WTC11 (cell line): Measurements from ENCODE around the gene RBMS1. TPM values are rescaled to one million over a fixed set of nuclear protein-coding genes. Genes with fewer than 3 reads are reported as not detected.

Experiments
- ATAC-seq: fragments of 200-7000 bp; cut with Tn5 transposase; 2 replicates; pipeline ENCODE4 v1.10.0; 2021; ENCODE audit warnings: mild to moderate bottlenecking, moderate library complexity
- CTCF ChIA-PET: fragments of 300-600 bp; sonication (Branson Sonifier 250); formaldehyde crosslinking; loops from one replicate; lab custom pipeline; 2021; ENCODE audit warnings: antibody characterized with exemption; lab: Charles Lee
- POLR2A ChIA-PET: fragments of 350-600 bp; sonication (Branson Sonifier 250); formaldehyde crosslinking; loops from one replicate; lab custom pipeline; 2021; ENCODE audit warnings: antibody characterized with exemption; lab: Charles Lee
- DNase-seq: peaks from one replicate; pipeline ENCODE4 v3.0.0; 2021; ENCODE audit warnings: low spot score
- H3K27ac Mint-ChIP-seq: 2 replicates; pipeline ENCODE4 v1.8.0; 2021; ENCODE audit warnings: mixed read lengths
- H3K27me3 Mint-ChIP-seq: 2 replicates; pipeline ENCODE4 v1.8.0; 2021; ENCODE audit warnings: low read depth, mild to moderate bottlenecking, moderate library complexity, mixed read lengths
- H3K36me3 Mint-ChIP-seq: 2 replicates; pipeline ENCODE4 v1.8.0; 2021; ENCODE audit warnings: mixed read lengths
- H3K4me1 Mint-ChIP-seq: 2 replicates; pipeline ENCODE4 v1.8.0; 2022; ENCODE audit warnings: mixed read lengths
- H3K4me3 Mint-ChIP-seq: 2 replicates; pipeline ENCODE4 v1.8.0; 2021; ENCODE audit warnings: mild to moderate bottlenecking, moderate library complexity, mixed read lengths
- H3K9me3 Mint-ChIP-seq: 2 replicates; pipeline ENCODE4 v1.8.0; 2021; ENCODE audit warnings: mixed read lengths
- ESRRA ChIP-seq: sonication (generic); formaldehyde crosslinking; IDR thresholded peaks from 2 replicates; pipeline ENCODE4 v1.8.1; 2022; ENCODE audit warnings: mild to moderate bottlenecking, missing genetic modification reagents, borderline replicate concordance
- FOXK1 ChIP-seq: sonication (generic); formaldehyde crosslinking; IDR thresholded peaks from 2 replicates; pipeline ENCODE4 v1.8.0; 2022; ENCODE audit warnings: mild to moderate bottlenecking, moderate library complexity, missing genetic modification reagents
- HMGXB4 ChIP-seq: sonication (generic); formaldehyde crosslinking; IDR thresholded peaks from 2 replicates; pipeline ENCODE4 v1.8.1; 2023; ENCODE audit warnings: mild to moderate bottlenecking, moderate library complexity, missing genetic modification reagents
- IRF2 ChIP-seq: sonication (generic); formaldehyde crosslinking; IDR thresholded peaks from 2 replicates; pipeline ENCODE4 v1.8.0; 2022; ENCODE audit warnings: low read depth, missing genetic modification reagents, borderline replicate concordance
- NFE2L1 ChIP-seq: sonication (generic); formaldehyde crosslinking; IDR thresholded peaks from 2 replicates; pipeline ENCODE4 v1.8.1; 2023; ENCODE audit warnings: missing genetic modification reagents
- NR1H2 ChIP-seq: sonication (generic); formaldehyde crosslinking; IDR thresholded peaks from 2 replicates; pipeline ENCODE4 v1.9.0; 2021; ENCODE audit warnings: mild to moderate bottlenecking, moderate library complexity, missing genetic modification reagents
- NR2C2 ChIP-seq: sonication (generic); formaldehyde crosslinking; IDR thresholded peaks from 2 replicates; pipeline ENCODE4 v1.8.0; 2022; ENCODE audit warnings: mild to moderate bottlenecking, missing genetic modification reagents
- NR3C1 ChIP-seq: sonication (generic); formaldehyde crosslinking; conservative IDR thresholded peaks from 2 replicates; pipeline ENCODE4 v1.8.1; 2023; ENCODE audit warnings: low read depth, mild to moderate bottlenecking, missing genetic modification reagents
- PREB ChIP-seq: sonication (generic); formaldehyde crosslinking; IDR thresholded peaks from 2 replicates; pipeline ENCODE4 v1.8.1; 2022; ENCODE audit warnings: mild to moderate bottlenecking, missing genetic modification reagents, moderate library complexity, borderline replicate concordance
- RORB ChIP-seq: fragments of 250-450 bp; sonication (Bioruptor Pico); IDR thresholded peaks from 2 replicates; pipeline ENCODE4 v1.9.0; 2021; ENCODE audit warnings: mild to moderate bottlenecking
- SMAD4 ChIP-seq: sonication (generic); formaldehyde crosslinking; IDR thresholded peaks from 2 replicates; pipeline ENCODE4 v1.8.0; 2022; ENCODE audit warnings: mild to moderate bottlenecking, missing genetic modification reagents
- TEAD1 ChIP-seq: sonication (generic); formaldehyde crosslinking; IDR thresholded peaks from 2 replicates; pipeline ENCODE4 v1.8.0; 2022; ENCODE audit warnings: mild to moderate bottlenecking, missing genetic modification reagents
- USF1 ChIP-seq: sonication (generic); formaldehyde crosslinking; IDR thresholded peaks from 2 replicates; pipeline ENCODE4 v1.8.0; 2022; ENCODE audit warnings: mild to moderate bottlenecking, missing genetic modification reagents
- ZBTB21 ChIP-seq: sonication (generic); formaldehyde crosslinking; IDR thresholded peaks from 2 replicates; pipeline ENCODE4 v1.8.1; 2023; ENCODE audit warnings: mild to moderate bottlenecking, missing genetic modification reagents, borderline replicate concordance
- ZNF219 ChIP-seq: sonication (generic); formaldehyde crosslinking; IDR thresholded peaks from 2 replicates; pipeline ENCODE4 v1.8.0; 2023; ENCODE audit warnings: missing genetic modification reagents, mild to moderate bottlenecking, borderline replicate concordance
- ZNF232 ChIP-seq: sonication (generic); formaldehyde crosslinking; IDR thresholded peaks from 2 replicates; pipeline ENCODE4 v1.8.0; 2022; ENCODE audit warnings: mild to moderate bottlenecking, missing genetic modification reagents
- ZNF281 ChIP-seq: sonication (generic); formaldehyde crosslinking; IDR thresholded peaks from 2 replicates; pipeline ENCODE4 v1.8.0; 2023; ENCODE audit warnings: mild to moderate bottlenecking, missing genetic modification reagents
- total RNA-seq: library from RNA; stranded (reverse); gene quantifications from 3 replicates; pipeline ENCODE4 v1.2.3, GENCODE V29; 2021
- TF ChIP-seq, protein P1 (sequence below): sonication (generic); formaldehyde crosslinking; IDR thresholded peaks from 2 replicates; pipeline ENCODE4 v1.8.0; 2022; ENCODE audit warnings: mild to moderate bottlenecking, missing genetic modification reagents
- TF ChIP-seq, protein P2 (sequence below): sonication (generic); formaldehyde crosslinking; conservative IDR thresholded peaks from 2 replicates; pipeline ENCODE4 v1.8.1; 2022; ENCODE audit warnings: mild to moderate bottlenecking, missing genetic modification reagents

RBMS1 gene
- total RNA-seq, 1 experiment from 2014 or later, result 56.3 TPM

DNA sequence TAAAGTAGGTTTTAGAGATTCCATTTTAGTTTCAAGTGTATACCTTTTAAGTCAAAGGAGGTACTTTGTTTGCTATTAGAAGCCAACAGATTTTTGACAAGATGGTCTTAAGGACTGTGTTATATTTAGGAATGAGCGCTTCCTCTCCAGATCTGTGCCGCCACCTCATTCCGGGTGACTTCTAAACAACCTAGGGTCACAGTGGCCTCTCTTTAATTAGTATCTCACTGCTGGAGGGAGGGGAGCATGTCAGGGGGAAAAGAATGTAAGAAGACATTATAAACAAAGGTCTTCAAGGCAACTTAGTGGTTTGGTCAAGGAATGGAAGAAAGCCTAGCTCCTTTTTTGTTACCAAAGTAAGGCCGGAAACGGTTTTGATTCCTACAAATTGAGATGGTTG lies 67.0 kb downstream of the RBMS1 start:
- ChIA-PET CTCF (no interaction called here), POLR2A (no interaction called here)
- Mint-ChIP-seq H3K4me1 (peaks cover 17% of the 10 kb centered on the region), H3K4me3 (no peak overlapping the region), H3K27ac (no peak overlapping the region), H3K27me3 (no peaks in the 10 kb centered on the region), H3K36me3 (peaks cover 24% of the 10 kb centered on the region), H3K9me3 (peaks cover 17% of the 10 kb centered on the region)
- DNase-seq (no peak), ATAC-seq (peak; percentile 16; the same call in 1 of the 2 replicates)
- no peak for TF ChIP-seq HMGXB4 (CRISPR knock-in tag)
- no peak for TF ChIP-seq USF1
- TF ChIP-seq RORB (CRISPR knock-in tag), result no peak
- no peak for TF ChIP-seq SMAD4 (CRISPR knock-in tag)
- TF ChIP-seq PREB, result no peak
- TF ChIP-seq FOXK1 (CRISPR knock-in tag), result no peak

DNA sequence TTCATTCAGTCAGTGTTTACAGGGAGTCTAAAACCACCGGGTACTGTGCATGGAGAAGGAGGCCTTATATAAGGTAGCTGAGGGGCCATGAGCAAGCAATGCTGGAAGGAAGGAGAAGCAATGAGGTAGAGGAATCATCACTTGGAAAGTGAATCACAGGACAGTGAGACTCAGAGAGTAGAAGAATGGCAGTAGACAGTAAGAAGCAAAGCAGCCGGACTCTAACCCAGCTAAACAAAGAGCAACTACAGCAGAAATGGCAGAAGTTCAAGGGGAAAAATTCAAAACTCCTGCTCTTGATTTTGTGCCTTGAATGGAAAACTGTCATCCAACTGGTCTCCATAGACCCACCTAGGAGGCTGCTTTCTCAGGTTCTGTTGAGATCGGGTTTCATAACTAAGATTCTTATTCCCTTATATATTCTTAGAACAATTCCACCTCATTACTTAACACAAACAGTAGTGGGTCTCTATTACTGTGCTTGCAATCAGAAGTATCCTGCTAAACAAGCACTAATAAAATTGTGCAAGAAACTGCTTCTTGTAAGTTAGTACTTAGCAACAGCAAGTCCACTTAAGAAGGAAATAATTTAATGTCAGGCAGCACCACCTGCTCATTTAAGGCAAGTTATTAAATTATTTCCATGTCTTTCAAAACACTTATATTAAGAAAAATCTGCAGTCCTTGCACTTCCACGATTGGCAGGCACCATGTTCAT lies 68.0 kb downstream of the RBMS1 start:
- peak overlapping the region; percentile 62; the same call in 1 of the 2 replicates for H3K27ac Mint-ChIP-seq

DNA sequence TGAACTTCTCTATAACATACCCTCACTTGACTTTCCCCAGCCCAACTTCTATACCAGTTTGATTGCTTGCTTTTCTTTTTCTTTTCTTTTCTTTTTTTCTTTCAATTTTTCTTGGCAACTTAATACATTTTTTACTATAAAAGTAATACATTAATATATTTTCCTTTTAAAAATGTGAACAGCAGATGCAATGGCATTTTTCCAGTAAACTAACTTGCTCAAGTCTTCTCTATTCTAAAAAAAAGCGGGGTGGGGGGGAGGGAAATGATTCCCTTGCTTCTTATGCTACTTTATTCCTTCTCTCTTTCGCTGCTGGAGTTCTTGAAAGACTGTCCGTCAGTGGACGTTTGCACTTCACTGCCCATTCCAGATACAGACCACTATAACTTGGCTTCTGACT lies 70.5 kb downstream of the RBMS1 start:
- Mint-ChIP-seq H3K27me3 (no peaks in the 10 kb centered on the region), H3K9me3 (peaks cover 5% of the 10 kb centered on the region), H3K27ac (no peak overlapping the region), H3K4me1 (peaks cover 30% of the 10 kb centered on the region), H3K4me3 (no peak overlapping the region), H3K36me3 (peaks cover 7% of the 10 kb centered on the region)
- ChIA-PET CTCF (no interaction called here), POLR2A (no interaction called here)
- ATAC-seq (no peak), DNase-seq (no peak)
- no peak for TF ChIP-seq ZNF281
- no peak for TF ChIP-seq ZBTB21 (CRISPR knock-in tag)
- TF ChIP-seq NFE2L1 (CRISPR knock-in tag), result no peak
- TF ChIP-seq, protein P1, sequence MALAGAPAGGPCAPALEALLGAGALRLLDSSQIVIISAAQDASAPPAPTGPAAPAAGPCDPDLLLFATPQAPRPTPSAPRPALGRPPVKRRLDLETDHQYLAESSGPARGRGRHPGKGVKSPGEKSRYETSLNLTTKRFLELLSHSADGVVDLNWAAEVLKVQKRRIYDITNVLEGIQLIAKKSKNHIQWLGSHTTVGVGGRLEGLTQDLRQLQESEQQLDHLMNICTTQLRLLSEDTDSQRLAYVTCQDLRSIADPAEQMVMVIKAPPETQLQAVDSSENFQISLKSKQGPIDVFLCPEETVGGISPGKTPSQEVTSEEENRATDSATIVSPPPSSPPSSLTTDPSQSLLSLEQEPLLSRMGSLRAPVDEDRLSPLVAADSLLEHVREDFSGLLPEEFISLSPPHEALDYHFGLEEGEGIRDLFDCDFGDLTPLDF (CRISPR knock-in tag), result no peak
- TF ChIP-seq ZNF232 (CRISPR knock-in tag), result no peak
- no peak for TF ChIP-seq NR2C2 (CRISPR knock-in tag)
- no peak for TF ChIP-seq ESRRA (CRISPR knock-in tag)
- no peak for TF ChIP-seq TEAD1 (CRISPR knock-in tag)
- TF ChIP-seq NR3C1, result no peak
- no peak for TF ChIP-seq IRF2 (CRISPR knock-in tag)

More for the DNA sequence above, 68.0 kb downstream of the RBMS1 start:
- DNase-seq (no peak), ATAC-seq (no peak)
- peaks cover 19% of the 10 kb centered on the region for H3K4me1 Mint-ChIP-seq
- ChIA-PET CTCF (no interaction called here), POLR2A (no interaction called here)
- H3K27me3 Mint-ChIP-seq, result no peaks in the 10 kb centered on the region
- H3K36me3 Mint-ChIP-seq, result peaks cover 17% of the 10 kb centered on the region
- no peak for TF ChIP-seq ZNF281
- TF ChIP-seq NR1H2 (CRISPR knock-in tag), result no peak
- TF ChIP-seq ZNF232 (CRISPR knock-in tag), result no peak
- TF ChIP-seq ZNF219, result no peak
- TF ChIP-seq, protein P2, sequence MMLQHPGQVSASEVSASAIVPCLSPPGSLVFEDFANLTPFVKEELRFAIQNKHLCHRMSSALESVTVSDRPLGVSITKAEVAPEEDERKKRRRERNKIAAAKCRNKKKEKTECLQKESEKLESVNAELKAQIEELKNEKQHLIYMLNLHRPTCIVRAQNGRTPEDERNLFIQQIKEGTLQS (CRISPR knock-in tag), result no peak
- H3K4me3 Mint-ChIP-seq, result no peak overlapping the region
- H3K9me3 Mint-ChIP-seq, result peaks cover 14% of the 10 kb centered on the region
